ENCODE results near the gene DOCK4.

The DOCK4 gene

GRCh38 chr7:112220877-112221434 is 14.8 kb upstream of the DOCK4 start:
- no peak for DNase-seq

GRCh38 chr7:112215787-112216186 is 9.6 kb upstream of the DOCK4 start:
- no peak for DNase-seq

- no peak for DNase-seq
Observed at GRCh38 chr7:112214883-112215282, 8.7 kb upstream of the DOCK4 start.

- no peak for DNase-seq
Observed at GRCh38 chr7:112214268-112214667, 8.1 kb upstream of the DOCK4 start.

GRCh38 chr7:112213735-112214134 is 7.5 kb upstream of the DOCK4 start:
- DNase-seq = no peak

- no peak for DNase-seq
Observed at GRCh38 chr7:112212571-112212970, 6.4 kb upstream of the DOCK4 start.

- no peak for DNase-seq
Observed at GRCh38 chr7:112211348-112211907, 5.2 kb upstream of the DOCK4 start.

- DNase-seq = no peak
Observed at GRCh38 chr7:112207765-112208164, 1.6 kb upstream of the DOCK4 start.

- no peak for DNase-seq
Observed at GRCh38 chr7:112206991-112207592, 893 bp upstream of the DOCK4 start.

GRCh38 chr7:112205343-112206237 is 609 bp downstream of the DOCK4 start:
- DNase-seq = no peak

GRCh38 chr7:112204499-112205342 is 1.5 kb downstream of the DOCK4 start:
- no peak for DNase-seq

GRCh38 chr7:112203365-112203739 is 2.8 kb downstream of the DOCK4 start:
- no peak for DNase-seq

- no peak for DNase-seq
Observed at GRCh38 chr7:112202816-112203215, 3.4 kb downstream of the DOCK4 start.

- DNase-seq = no peak
Observed at GRCh38 chr7:112201839-112202238, 4.4 kb downstream of the DOCK4 start.

GRCh38 chr7:112201411-112201810 is 4.8 kb downstream of the DOCK4 start:
- DNase-seq = no peak

GRCh38 chr7:112199672-112200071 is 6.5 kb downstream of the DOCK4 start:
- DNase-seq = no peak

GRCh38 chr7:112199035-112199655 is 7.1 kb downstream of the DOCK4 start:
- DNase-seq = no peak

GRCh38 chr7:112197322-112197721 is 8.9 kb downstream of the DOCK4 start:
- no peak for DNase-seq

GRCh38 chr7:112195717-112196116 is 10.5 kb downstream of the DOCK4 start:
- DNase-seq = no peak

GRCh38 chr7:112193915-112194502 is 12.2 kb downstream of the DOCK4 start:
- DNase-seq = no peak

- DNase-seq = no peak
Observed at GRCh38 chr7:112192236-112193154, 13.7 kb downstream of the DOCK4 start.

All from activated T-cell treated with anti-CD3 and anti-CD28 coated beads for 4 hours (primary cell).